ENCODE data around the gene GXYLT2. TPM values are rescaled to one million over a fixed set of nuclear protein-coding genes. Genes with fewer than 3 reads are reported as not detected.

GXYLT2 gene
- total and polyA plus RNA-seq, 2 of the 13 experiments (the other 11 are each of a cell fraction or from before 2014, with no cell fraction given): 4.3 to 6.9 TPM

DNA sequence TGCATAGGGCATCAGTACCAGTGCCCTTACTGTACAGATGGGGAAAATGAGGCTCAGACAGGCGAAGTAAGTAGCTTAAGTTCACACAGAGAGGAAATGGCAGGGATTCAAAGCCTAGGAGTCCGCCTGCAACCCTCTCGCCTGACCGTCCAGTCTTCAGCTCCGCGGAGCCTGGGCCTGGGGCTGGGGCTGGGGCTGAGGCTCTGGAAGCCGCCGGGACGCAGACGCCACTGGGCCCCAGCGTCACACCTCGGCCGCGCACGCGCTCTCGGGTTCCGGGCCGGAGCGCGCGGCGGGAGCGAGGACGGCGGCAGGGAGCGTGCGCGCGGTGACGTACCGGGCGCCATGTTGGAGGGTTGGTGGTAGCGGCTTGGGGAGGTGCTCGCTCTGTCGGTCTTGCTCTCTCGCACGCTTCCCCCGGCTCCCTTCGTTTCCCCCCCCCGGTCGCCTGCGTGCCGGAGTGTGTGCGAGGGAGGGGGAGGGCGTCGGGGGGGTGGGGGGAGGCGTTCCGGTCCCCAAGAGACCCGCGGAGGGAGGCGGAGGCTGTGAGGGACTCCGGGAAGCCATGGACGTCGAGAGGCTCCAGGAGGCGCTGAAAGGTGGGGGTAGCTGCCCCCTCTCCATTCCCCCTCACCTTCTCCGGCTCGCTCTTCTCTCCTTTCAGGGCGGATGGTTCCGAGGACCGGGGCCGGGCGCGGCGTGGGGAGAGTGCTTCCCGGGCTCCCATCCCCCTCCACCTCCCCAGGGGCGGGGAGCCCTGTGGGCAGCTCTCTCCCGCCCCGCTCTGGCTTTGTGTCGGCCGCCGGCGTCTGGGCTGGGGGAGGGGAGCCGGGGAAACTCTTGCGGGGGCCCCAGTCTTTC is 108.9 kb downstream of the GXYLT2 start, which contains the start of gene PPP4R2 (continued):
- no peak for TF ChIP-seq TMF1 (CRISPR knock-in tag; IDR thresholded peaks at IDR 0.05; ENCODE audit: low read depth)
- TF ChIP-seq ZSCAN21 (CRISPR knock-in tag; IDR thresholded peaks at IDR 0.05; ENCODE audit: borderline replicate concordance): peak; percentile 93
- TF ChIP-seq NFE2L2 (IDR thresholded peaks at IDR 0.05; ENCODE audit: low read length): no peak
- peak; percentile 3; the same call in 1 of the 2 replicates for TF ChIP-seq STAG1 (CRISPR knock-in tag; IDR thresholded peaks at IDR 0.05)
- TF ChIP-seq, protein P1, sequence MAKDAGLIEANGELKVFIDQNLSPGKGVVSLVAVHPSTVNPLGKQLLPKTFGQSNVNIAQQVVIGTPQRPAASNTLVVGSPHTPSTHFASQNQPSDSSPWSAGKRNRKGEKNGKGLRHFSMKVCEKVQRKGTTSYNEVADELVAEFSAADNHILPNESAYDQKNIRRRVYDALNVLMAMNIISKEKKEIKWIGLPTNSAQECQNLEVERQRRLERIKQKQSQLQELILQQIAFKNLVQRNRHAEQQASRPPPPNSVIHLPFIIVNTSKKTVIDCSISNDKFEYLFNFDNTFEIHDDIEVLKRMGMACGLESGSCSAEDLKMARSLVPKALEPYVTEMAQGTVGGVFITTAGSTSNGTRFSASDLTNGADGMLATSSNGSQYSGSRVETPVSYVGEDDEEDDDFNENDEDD (CRISPR knock-in tag; IDR thresholded peaks at IDR 0.05; ENCODE audit: borderline replicate concordance): peak; percentile 93
- TF ChIP-seq PHF20 (CRISPR knock-in tag; IDR thresholded peaks at IDR 0.05): peak; percentile 73
- TF ChIP-seq, protein P2, sequence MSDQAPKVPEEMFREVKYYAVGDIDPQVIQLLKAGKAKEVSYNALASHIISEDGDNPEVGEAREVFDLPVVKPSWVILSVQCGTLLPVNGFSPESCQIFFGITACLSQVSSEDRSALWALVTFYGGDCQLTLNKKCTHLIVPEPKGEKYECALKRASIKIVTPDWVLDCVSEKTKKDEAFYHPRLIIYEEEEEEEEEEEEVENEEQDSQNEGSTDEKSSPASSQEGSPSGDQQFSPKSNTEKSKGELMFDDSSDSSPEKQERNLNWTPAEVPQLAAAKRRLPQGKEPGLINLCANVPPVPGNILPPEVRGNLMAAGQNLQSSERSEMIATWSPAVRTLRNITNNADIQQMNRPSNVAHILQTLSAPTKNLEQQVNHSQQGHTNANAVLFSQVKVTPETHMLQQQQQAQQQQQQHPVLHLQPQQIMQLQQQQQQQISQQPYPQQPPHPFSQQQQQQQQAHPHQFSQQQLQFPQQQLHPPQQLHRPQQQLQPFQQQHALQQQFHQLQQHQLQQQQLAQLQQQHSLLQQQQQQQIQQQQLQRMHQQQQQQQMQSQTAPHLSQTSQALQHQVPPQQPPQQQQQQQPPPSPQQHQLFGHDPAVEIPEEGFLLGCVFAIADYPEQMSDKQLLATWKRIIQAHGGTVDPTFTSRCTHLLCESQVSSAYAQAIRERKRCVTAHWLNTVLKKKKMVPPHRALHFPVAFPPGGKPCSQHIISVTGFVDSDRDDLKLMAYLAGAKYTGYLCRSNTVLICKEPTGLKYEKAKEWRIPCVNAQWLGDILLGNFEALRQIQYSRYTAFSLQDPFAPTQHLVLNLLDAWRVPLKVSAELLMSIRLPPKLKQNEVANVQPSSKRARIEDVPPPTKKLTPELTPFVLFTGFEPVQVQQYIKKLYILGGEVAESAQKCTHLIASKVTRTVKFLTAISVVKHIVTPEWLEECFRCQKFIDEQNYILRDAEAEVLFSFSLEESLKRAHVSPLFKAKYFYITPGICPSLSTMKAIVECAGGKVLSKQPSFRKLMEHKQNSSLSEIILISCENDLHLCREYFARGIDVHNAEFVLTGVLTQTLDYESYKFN (CRISPR knock-in tag; conservative IDR thresholded peaks at IDR 0.05): no peak
- peak; percentile 98 for TF ChIP-seq RBFOX2 (IDR thresholded peaks at IDR 0.05; ENCODE audit: low read depth, low read length)
- TF ChIP-seq, protein P3, sequence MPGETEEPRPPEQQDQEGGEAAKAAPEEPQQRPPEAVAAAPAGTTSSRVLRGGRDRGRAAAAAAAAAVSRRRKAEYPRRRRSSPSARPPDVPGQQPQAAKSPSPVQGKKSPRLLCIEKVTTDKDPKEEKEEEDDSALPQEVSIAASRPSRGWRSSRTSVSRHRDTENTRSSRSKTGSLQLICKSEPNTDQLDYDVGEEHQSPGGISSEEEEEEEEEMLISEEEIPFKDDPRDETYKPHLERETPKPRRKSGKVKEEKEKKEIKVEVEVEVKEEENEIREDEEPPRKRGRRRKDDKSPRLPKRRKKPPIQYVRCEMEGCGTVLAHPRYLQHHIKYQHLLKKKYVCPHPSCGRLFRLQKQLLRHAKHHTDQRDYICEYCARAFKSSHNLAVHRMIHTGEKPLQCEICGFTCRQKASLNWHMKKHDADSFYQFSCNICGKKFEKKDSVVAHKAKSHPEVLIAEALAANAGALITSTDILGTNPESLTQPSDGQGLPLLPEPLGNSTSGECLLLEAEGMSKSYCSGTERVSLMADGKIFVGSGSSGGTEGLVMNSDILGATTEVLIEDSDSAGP (CRISPR knock-in tag; IDR thresholded peaks at IDR 0.05; ENCODE audit: borderline replicate concordance): peak; percentile 67; the same call in 1 of the 2 replicates
- TF ChIP-seq RAD51 (IDR thresholded peaks at IDR 0.05; ENCODE audit: borderline replicate concordance): no peak
- no peak for TF ChIP-seq FOXM1 (CRISPR knock-in tag; IDR thresholded peaks at IDR 0.05)
- TF ChIP-seq, protein P4, sequence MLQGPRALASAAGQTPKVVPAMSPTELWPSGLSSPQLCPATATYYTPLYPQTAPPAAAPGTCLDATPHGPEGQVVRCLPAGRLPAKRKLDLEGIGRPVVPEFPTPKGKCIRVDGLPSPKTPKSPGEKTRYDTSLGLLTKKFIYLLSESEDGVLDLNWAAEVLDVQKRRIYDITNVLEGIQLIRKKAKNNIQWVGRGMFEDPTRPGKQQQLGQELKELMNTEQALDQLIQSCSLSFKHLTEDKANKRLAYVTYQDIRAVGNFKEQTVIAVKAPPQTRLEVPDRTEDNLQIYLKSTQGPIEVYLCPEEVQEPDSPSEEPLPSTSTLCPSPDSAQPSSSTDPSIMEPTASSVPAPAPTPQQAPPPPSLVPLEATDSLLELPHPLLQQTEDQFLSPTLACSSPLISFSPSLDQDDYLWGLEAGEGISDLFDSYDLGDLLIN (CRISPR knock-in tag; IDR thresholded peaks at IDR 0.05; ENCODE audit: borderline replicate concordance): peak; percentile 74; the same call in 1 of the 2 replicates
- TF ChIP-seq THAP11 (CRISPR knock-in tag; IDR thresholded peaks at IDR 0.05): peak; percentile 74
- TF ChIP-seq, protein P5, sequence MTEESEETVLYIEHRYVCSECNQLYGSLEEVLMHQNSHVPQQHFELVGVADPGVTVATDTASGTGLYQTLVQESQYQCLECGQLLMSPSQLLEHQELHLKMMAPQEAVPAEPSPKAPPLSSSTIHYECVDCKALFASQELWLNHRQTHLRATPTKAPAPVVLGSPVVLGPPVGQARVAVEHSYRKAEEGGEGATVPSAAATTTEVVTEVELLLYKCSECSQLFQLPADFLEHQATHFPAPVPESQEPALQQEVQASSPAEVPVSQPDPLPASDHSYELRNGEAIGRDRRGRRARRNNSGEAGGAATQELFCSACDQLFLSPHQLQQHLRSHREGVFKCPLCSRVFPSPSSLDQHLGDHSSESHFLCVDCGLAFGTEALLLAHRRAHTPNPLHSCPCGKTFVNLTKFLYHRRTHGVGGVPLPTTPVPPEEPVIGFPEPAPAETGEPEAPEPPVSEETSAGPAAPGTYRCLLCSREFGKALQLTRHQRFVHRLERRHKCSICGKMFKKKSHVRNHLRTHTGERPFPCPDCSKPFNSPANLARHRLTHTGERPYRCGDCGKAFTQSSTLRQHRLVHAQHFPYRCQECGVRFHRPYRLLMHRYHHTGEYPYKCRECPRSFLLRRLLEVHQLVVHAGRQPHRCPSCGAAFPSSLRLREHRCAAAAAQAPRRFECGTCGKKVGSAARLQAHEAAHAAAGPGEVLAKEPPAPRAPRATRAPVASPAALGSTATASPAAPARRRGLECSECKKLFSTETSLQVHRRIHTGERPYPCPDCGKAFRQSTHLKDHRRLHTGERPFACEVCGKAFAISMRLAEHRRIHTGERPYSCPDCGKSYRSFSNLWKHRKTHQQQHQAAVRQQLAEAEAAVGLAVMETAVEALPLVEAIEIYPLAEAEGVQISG (CRISPR knock-in tag; IDR thresholded peaks at IDR 0.05): peak; percentile 63; the same call in 1 of the 2 replicates
- peak; percentile 96 for TF ChIP-seq IKZF4 (CRISPR knock-in tag; IDR thresholded peaks at IDR 0.05; ENCODE audit: borderline replicate concordance, low read depth, not compliant biosample characterization)
- TF ChIP-seq, protein P6, sequence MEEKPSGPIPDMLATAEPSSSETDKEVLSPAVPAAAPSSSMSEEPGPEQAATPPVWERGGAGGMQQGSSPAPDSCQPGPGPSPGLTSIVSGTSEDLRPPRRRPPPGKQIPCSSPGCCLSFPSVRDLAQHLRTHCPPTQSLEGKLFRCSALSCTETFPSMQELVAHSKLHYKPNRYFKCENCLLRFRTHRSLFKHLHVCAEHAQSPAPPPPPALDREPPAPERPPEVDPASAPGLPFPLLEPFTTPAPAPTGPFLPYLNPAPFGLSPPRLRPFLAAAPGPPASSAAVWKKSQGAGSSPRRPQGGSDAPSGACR (CRISPR knock-in tag; IDR thresholded peaks at IDR 0.05): peak; percentile 30; the same call in 1 of the 2 replicates

Data from HepG2 (cell line).